ENCODE data around the gene RAB11A.

RAB11A gene
- 77.2 to 91.0 (median 79.8) reads per million in 4 experiments for total RNA-seq

GRCh38 chr15:65869126-65869953 lies at the start of gene RAB11A:
Gene RAB11A (plus strand): TSS chr15:65869491. CDS start chr15:65869586, 95 bp downstream.
- peak; percentile 87 for DNase-seq

DNA sequence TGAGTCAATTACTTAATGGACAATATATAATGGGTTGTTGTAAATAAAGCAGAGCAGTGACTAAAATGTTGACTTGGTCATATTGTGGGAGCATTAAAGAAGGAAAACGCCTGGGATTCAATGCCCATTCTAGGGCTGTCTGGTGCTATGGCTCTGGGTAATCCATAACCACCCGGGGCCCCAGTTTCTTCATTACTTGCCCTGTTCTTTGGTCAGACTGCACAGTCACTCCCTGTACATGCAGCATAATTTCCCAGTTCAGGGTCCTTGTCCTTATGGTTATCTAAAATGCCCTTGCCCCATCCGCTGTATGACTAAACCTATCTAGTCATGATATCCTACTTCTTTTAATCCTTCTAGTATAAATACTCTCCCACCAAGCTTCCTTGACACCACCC lies 49.7 kb upstream of the RAB11A start:
- DNase-seq: no peak

- no peak for DNase-seq
Observed at GRCh38 chr15:65821070-65821469, 48.2 kb upstream of the RAB11A start.

DNA sequence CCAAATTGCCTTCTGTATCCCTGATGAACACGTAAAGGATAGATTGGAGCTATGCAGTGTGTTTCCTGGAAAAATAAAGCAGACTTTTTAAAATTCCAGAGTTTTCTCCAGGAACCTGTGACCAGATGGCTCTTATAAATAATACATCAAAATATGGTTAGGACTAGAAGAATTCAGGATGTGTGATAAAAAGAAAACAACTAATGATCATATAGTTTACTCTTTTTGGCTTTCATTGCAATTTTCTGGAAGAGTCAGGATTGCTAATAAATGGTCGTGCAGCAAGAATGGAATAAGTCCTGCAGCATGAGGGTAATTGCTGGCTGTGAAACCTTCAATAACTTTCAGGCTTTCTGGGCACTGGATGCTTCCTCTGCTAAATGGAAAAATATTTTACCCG lies 47.0 kb upstream of the RAB11A start:
- no peak for DNase-seq

DNA sequence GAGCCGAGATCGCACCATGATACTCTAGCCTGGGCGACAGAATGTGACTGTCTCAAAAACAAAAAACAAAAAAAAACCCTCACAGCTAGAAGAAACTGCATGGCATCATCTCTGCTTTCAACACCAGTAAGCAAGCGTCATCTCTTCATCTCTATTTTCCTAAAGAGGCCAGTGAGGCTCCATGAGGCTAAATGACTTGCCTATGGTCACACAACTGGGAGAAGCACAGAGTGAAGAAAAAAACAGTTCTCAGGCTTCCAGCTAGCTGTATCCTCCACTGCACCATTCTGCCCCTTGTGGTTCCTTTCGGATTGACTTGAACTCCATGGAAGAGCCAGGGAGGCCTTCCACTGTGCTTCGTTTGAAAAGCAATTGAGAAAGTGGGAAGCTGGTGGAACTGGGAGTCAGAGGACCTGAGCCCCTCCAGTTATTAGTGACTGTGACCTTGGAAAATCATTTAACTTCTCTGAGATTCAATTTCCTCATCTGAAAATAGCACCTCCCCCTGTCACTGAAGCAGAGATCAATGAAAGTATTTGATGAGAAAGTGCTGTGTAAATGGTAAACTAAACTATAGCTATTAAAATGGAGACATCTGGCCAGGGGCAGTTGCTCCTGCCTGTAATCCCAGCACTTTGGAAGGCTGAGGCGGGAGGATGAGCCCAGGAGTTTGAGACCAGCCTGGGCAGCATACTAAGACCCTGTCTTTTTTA lies 45.1 kb upstream of the RAB11A start:
- DNase-seq: no peak

GRCh38 chr15:65824941-65825544 lies 44.2 kb upstream of the RAB11A start:
- DNase-seq: no peak

- DNase-seq: no peak
Observed at GRCh38 chr15:65827065-65827464, 42.2 kb upstream of the RAB11A start.

DNA sequence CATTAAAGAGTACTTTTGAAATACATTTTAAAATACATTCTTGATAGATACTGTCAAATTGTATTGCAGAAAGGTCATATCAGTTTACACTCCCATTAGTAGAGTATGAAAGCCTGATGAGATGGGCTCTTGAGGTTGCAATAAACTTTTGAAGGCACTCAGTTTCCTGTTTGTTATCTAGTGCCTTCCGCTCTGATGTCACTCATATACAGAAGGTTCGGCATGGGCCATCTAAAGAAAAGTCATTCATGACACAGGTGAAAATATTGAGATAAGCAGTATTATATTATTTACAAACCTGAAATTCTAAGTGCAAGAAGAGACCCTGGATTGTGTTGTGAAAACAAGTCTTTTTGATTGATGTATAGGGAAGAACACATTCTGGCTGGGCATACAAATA lies 40.7 kb upstream of the RAB11A start:
- no peak for DNase-seq

GRCh38 chr15:65829130-65829764 lies 40.0 kb upstream of the RAB11A start:
- DNase-seq: no peak

GRCh38 chr15:65832549-65833364 lies 36.5 kb upstream of the RAB11A start:
- peak; percentile 10 for DNase-seq

DNA sequence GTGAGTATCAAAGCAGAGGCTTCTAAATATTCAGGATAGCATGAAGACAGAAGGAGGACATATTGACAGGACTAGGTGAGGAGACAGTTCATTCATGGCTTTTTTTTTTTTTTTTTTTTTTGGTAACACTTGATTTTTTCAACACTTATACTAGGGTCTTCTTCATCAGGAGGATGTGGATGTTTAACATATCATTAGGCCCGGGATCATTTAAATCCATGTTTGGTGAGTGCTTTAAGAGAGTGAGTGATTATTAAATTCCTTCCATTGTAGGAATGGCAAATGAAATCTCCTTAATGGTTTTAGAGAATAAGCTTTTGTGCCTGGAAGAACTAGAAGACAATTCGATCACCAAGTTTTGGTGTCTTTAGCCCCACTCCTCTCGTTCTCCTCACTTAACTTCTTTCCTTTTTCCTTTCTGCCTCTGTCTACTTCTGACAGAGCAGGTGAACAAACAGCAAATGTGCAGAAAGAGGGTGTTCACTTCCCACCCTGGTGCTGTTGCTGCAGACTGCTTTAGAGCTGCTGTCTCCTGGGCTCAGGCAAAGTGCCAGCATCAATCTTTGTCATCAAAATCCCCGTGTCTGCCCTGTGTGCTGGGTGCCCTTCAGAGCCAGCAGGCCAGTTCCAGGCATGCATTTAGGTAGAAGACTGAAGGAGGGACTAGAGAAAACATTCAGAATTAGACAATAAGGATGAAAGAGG lies 35.6 kb upstream of the RAB11A start:
- DNase-seq: no peak

GRCh38 chr15:65834603-65835282 lies 34.5 kb upstream of the RAB11A start:
- DNase-seq: no peak

GRCh38 chr15:65835447-65835846 lies 33.8 kb upstream of the RAB11A start:
- no peak for DNase-seq

DNA sequence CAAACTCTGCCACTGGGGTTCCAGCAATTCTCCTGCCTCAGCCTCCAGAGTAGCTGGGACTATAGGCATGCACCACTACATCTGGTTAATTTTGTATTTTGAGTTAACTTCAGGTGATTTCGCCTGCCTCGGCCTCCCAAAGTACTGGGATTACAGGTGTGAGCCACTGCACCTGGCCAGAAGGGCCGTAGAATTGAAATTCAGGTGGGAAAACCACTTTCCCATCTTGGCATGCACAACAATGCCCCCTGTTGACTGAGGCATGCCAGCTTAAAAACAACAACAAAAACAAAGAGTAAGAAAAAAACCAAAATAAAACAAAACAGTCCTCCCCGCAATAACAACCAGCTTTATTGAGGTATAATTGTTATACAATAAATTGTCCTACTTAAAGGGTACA lies 32.6 kb upstream of the RAB11A start:
- no peak for DNase-seq

DNA sequence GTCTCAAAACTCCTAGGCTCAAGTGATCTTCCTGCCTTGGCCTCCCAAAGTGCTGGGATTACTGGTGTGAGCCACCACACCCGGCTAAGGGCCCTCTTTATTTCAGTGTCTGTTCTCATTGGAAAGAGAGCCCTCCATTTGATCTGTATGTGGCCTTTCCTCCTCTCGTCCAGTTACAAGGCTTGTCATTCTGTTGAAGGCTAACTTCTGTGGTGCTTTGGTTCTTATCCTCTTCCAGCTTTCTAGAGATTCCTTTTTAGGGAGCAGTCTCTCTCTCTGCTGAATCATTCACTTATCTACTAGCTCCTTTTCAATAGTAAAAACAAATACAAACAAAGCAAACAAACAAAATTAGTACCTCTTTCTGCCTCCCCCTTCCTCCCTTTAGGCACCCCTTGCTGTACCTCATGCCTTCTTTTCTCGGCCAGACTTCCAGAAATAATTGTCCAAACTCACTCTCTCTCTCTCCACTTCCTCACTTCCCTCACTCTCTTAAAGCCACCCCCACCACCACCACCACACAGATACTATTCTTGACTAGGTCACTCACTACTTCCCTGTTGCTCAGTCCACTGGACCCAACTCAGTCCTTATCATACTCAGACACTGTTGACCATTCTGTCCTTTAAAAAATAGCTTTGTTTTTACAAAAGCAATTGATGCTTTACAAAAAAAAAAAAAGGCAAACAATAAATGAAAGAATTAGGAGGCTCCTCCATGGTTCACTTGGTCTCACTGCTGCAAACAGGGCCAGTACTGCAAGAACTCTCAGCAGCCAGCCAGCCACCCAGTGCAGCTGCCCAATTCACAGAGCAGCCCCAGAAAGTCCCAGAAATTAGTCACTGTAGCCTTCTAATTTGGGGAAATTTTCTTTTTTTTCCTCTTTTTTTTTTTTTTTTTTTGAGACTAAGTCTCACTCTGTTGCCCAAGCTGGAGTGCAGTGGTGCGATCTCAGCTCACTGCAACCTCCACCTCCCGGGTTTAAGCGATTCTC lies 31.7 kb upstream of the RAB11A start:
- DNase-seq: no peak

DNA sequence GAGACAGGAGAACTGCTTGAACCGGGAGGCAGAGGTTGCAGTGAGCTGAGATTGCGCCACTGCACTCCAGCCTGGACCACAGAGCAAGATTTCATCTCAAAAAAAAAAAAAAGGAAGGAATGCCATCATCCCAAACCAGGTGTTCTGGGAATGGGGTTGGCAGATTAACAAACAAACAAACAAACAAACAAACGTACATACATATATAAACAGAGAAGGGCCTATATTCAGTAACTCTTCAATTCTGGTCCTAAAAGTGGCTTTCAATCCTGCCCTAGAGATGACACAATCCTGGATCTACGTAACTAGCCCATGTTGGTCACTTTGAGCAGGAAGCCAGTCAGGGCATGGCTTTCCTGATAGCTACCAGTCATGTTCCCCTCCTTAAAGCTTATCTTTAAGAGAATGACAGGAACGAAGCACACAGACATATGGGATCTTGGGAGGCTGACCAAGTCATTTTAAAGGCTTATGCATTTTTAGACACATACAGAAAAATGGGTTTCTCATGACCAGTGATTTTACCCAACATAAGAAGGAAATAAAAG lies 29.9 kb upstream of the RAB11A start:
- no peak for DNase-seq

DNA sequence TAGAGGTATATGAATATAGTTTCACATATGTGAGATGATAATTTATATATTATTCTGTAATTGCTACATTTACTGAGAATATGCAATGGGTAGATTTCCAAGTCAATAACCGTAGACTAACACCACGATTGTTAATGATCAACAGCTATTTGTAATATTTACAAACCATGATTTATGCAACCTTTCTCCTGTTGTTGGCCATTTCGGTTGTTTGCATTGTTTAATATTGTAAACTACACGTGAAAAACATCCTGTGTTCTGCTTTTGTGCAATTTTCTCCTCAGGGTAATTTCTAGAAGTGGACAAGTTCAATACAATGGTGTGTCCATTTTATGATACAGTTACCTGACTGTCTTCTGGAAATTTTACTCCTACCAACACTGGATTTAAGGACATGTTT lies 29.3 kb upstream of the RAB11A start:
- DNase-seq: no peak

GRCh38 chr15:65841121-65841930 lies 28.0 kb upstream of the RAB11A start:
- DNase-seq: no peak

Data from effector CD8-positive, alpha-beta T cell (primary cell).